Effector CD8-positive, alpha-beta T cell (primary cell): ENCODE results near the gene PEAR1.
"Not testable (repeated sequence)": the region's sequence is repeated elsewhere in the genome, so short reads cannot be mapped to it uniquely, and the experiment has no call there.

Experiments
- DNase-seq: peaks from one replicate; lab custom pipeline; 2025; lab: John Stamatoyannopoulos, UW

PEAR1 gene

DNA sequence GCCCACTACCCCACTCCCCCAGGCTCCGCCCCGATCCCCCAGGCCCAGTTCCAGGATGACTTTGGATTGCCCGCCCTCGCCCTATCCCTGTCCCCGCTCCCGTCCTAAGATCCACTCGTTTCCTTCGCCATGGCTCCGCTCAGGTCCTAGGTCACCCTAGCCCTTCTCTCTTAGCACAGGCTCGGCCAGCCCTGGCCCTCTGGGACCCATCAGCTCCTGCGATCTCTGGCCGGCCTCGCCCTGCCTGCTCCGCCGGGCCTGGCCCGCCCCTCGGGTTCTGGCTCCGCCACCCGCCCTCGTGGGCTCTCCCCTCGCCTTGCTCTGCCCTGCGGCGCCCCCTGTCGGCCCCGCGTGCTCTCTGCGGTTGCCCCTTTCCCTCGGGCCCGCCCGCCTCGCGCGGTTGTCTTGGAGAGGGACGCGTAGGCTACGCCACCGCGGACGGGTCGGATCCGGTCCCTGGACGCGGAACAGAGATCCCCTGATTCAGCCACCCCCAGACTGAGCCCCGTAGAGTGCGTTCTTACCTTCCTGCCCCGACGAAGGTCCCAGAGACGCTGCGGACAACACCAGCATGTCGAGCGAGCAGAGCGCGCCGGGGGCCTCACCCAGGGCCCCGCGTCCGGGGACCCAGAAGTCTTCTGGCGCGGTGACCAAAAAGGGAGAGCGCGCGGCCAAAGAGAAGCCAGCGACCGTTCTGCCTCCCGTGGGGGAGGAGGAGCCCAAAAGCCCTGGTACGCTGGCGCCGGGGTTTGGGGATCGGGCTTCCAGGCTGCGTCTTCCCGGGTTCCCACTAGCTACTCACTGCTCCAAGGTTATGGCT lies 26.9 kb downstream of the PEAR1 start, which contains the start of gene LRRC71:
LRRC71 (plus strand) TSS at position 400 of the 820 bp plus-strand sequence; CDS start at position 572, 172 bp downstream.
- peak; percentile 31 for DNase-seq

DNA sequence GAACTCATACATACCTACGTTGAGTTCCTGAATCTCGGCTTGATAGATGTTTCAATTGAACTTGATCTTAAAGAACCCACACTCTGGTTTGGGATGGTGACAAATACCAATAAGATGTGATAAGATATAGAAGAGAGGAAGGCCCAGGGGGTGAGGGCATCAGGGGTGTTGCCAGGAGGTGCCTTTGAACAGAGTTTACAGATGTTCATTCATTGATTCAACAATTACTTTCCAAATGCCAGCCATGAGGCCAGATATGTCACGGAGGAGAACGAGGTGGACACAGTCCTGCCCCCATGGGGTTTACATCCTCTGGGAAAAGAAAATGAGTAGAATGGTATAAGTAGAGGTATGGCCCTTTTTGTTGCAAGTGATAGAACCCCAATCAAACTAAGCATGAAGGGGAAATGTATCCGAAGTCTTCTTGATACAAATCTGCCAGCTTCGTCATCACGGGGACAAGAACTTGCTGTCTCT lies 27.6 kb downstream of the PEAR1 start:
- no peak for DNase-seq

DNA sequence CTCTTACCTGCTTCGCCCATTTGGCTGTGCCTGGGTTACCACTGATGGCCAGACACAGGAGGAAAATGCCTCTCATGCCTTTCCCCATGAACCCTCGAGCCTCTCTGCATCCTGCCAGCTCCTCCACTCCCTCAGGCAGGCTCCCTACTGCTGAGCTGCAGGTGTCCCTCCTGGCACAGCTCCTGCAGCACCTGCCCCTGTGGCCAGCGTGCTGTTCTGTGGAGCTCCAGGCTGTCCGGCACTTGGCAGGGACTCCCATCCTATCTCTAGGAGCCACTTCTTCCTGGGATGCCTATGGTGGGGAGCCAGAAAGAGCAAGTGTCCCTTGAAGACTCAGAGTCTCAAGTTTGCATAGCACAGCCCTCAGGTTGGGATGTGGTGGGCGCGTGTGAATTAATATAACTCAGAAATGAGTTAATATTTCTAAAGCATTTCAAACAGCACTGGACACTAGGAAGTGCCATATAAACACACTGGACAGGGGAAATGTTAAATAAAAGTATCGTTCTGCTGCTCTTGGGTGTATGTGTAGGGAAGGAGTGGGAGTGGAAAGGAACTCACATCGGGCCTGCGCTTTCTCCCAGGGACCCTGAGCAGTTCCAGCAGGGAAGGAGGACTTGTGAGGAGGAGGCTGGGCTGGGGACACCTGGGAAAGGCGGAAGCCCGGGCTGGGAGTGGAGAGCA lies 29.6 kb downstream of the PEAR1 start:
- no peak for DNase-seq

DNA sequence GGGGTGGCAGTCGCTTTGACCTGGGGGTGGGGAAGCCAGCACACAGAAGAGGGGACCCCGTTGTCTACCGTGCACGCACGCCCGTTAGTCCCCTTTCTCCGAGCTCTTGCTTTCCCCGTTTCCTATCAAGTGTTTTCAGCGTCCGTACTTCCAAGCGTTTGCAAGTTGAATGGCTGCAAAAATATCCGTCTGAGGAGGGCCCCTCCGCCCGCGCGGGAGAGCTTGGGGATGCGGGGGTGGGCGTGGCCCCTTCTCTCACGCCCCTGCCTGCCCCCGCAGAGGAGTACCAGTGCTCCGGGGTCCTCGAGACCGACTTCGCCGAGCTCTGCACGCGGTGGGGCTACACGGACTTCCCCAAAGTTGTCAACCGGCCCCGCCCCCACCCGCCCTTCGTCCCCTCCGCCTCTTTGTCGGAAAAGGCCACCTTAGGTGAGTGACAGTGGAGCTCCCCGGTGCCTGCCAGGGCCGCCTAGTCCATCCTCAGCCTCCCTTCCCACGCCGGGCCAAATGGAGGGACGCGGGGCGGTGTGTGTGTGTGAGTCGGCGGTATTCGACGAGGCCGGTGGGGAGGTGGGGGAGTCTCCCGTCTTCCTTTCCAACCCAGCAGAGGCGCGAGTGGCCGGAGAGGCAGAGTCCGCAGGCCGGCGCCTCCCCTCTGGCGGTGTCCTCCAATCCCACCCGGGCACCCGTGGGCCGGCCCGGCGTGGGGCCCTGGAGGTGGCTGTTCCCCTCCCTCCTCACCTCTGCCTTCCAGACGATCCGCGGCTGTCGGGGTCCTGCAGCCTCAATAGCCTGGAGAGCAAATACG lies 30.4 kb downstream of the PEAR1 start:
- no peak for DNase-seq

DNA sequence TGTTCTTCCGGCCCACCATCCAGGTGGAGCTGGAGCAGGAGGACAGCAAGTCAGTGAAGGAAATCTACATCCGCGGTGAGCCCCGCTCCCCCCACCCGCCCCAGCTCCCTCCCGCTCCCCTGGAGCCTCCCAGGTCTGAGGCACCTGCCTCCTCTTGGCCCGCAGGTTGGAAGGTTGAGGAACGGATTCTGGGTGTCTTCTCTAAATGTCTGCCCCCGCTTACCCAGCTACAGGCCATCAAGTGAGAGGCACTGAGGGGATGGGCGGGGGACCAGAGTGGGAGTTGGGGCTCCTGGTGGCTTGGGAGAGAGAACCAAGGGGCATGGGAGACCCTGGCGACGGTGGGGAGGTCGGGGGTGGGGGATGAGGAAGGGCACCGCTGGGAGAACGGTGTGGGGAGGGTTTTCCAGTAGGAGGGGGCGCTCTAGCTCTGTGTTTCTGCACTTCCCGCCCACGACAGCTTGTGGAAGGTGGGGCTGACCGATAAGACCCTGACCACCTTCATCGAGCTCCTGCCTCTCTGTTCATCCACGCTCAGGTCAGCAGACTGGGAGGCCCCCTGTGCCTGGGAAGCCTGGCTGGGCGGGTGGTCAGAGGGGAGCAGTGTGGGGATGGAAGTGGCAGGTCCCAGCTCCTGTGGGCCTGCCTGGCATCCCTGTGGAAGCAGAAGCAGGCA lies 31.1 kb downstream of the PEAR1 start:
- DNase-seq: no peak

DNA sequence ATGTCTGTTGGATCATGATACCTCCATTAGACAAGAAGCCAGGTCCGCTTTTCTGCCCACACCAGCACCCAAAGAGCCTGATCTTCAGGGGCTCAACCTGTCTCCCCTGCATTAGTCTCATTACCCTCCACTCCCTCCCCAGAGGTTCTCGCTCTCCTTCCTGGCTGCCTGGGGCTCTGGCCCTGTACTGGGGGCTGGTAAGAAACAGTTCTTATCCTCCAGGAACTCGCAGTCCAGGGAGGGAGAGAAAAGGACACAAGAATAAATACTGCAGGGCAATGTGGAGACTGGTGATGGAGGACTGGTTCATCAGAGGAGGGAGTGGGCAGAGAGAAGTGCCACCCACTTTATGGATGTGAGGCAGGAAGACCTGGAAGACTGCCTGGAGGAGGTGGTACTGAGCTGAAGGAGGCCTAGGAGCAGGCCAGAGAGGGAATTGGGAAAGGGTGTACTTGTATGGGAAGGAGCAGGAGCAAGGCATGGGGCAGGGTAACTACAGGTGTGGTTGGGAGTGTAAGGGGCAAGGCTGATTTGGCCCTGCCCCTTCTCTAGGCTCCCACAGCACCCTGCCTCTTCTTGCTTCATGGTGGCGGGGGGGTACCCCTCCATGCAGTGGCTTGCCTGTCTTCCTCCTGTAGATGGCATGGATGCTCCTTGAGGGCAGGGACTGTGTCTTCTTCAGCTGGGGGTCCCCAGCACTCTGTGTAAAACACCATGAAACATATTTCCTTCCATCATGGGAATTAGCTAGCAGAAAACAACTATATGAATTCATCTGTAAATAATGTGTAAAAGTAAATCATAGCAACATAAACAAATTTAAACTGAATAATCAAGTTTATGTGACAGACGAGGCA lies 31.9 kb downstream of the PEAR1 start:
- no peak for DNase-seq

DNA sequence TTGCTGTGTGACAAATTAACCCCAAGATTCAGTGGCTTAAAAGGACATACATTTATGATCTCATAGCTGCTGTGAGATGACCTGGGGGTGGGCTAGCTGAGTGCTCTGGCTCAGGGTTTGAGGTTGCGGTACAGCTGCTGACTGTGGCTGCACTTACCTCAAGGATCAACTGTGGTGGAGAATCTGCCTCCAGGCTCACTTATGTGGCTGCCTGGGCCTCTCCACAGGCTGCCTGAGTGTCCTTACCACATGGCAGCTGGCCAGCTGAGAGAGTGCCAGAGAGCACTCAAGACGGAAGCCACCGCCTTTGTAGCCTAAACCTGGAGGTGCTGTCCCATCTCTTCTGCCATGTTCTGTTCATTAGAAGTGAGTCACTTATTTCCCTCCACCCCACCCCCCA lies 32.7 kb downstream of the PEAR1 start:
- no peak for DNase-seq

DNA sequence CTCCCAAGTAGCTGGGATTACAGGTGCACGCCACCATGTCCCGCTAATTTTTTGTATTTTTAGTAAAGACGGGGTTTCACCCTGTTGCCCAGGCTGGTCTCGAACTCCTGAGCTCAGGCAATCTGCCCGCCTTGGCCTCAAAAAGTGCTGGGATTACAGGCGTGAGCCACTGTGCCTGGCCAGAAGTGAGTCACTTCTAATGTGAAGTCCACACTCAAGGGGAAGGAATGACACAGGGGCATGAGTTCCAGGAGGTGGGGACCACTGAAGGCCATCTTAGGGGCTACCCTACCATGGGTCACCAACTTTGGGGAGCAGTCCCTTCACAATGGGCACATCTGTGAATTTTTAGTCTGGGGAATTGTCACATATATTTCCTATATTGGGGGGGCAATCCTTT lies 33.2 kb downstream of the PEAR1 start:
- not testable (repeated sequence) for DNase-seq

DNA sequence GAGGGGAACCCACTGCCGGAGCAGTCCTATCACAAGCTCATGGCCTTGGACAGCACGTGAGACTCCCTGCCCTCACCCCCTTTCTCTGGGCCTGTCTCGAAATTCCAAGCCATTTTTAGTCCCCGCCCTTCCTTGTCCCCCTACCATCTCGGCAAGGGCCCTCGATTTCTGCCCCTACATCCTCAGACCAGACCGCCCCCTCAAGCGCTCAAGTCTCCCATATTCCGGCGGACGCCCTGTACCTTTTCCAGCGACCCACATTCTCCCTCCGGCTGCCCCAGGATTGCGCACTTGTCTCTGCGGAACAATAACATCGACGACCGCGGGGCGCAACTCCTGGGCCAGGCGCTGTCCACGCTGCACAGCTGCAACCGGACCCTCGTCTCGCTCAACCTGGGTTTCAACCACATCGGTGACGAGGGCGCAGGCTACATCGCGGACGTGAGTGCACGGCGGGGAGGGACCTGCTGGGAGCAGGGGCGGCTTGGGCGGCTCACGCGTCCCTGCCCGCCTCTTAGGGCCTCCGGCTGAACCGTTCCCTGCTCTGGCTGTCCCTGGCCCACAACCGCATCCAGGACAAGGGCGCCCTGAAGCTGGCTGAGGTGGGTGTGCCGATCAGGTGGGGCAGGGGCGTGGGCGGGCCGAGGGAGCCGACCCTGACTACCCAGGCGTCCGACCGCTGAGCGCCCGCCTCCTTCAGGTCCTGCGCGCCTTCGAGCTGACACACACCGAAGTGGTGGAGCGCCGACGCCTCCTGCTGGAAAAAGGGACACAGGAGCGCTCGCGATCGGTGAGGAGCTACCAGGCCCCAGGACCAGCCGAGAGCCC lies 33.9 kb downstream of the PEAR1 start:
- DNase-seq: peak; percentile 41

DNA sequence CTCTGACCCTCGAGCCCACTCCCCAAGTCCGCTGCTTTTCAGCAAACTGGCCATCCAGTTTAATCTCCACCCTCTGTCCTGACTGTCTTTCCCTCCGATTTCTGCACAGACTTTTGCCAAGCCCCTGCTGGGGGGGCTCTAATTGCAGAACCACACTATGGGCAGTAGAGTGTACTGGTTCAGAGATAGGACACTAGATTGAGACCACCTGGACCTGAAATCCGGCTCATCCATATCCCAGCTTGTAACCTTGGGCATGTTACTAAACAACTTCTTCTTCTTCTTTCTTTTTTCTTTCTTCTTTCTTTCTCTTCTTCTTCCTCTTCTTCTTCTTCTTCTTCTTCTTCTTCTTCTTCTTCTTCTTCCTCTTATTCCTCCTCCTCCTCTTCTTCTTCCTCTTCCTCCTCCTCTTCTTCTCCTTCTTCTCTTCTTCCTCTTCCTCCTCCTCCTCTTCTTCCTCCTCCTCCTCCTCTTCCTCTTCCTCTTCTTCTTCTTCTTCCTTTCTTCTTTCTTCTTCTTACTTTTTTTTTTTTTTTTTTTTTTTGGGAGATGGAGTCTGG lies 34.6 kb downstream of the PEAR1 start:
- no peak for DNase-seq

DNA sequence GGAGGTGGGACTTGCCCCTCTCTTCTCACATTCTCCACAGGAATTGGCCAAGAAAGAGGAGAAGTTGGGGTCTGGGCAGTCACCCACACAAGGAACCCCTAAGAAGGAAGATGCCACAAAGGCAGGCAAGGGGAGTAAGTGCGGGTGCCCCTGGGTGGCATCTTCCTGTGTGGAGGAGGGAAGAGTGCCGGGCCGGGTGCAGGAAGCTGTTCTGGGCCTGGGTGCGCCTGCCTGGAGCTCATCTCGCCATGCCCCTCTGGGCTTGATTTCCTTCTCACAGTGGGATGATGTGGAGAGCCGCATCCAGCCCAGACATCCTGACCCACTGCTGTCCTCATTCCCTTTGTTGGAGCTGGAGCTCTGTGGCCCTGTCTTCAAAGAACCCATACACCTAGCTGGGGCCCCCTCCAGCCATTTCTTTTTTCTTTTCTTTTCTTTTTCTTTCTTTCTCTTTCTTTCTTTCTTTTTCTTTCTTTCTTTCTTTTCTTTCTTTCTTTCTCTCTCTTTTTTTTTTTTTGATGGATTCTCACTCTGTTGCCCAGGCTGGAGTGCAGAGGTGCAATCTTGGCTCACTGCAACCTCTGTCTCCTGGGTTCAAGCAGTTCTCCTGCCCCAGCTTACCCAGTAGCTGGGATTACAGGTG lies 36.2 kb downstream of the PEAR1 start:
- no peak for DNase-seq

DNA sequence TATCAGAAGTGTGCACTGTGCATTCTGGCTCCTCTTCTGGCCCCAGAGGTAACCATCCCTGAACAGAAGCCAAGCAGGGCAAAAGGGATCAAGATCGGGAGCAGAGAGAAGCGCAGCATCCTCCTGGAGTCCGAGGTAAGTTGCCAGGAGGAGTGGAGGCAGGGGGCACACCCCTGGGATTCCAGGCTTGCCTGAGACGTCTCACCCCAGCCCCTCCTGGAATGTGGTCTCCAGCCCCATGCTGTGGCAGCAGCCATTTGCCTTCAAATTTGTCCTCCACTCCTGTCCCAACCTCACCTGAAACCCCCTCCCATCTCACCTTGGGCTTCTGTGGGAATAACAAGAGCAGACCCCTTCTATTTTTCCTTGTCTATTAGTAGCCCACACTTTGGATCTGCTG lies 37.0 kb downstream of the PEAR1 start:
- DNase-seq: no peak

DNA sequence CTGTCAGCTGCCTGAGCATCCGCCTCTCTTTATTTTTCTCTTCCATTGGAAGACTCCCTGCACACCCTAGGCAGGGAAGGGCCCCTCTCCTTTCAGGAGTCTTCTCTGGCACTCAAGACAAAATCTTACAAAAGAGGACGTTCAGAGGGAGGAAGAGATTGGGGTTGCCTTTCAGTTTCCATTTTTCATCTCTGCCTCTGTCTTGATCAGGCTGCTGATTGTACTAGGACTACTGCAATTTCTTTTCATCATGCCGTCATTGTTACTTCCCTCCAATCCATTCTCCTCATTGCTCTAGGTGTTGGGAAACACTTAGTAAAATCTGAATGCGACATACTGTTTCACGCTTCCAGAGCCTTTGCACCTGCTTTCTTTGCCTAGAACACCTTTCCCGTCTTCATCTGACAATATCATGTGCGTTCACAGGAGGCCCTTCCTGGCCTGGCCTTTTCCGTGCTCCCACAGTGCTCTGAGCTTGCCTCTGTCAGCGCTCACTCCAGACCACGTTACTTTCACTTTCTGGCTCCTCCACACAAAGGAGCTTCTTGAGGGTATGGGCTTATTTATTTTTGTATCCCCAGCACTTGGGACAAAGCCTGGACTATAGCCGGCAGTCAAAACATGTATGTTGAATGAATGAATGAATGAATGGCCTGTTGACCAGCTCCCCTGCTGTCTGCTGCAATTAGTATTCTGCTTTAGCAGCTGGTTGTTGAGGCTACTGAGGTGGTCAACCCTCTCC lies 37.9 kb downstream of the PEAR1 start:
- DNase-seq: no peak

DNA sequence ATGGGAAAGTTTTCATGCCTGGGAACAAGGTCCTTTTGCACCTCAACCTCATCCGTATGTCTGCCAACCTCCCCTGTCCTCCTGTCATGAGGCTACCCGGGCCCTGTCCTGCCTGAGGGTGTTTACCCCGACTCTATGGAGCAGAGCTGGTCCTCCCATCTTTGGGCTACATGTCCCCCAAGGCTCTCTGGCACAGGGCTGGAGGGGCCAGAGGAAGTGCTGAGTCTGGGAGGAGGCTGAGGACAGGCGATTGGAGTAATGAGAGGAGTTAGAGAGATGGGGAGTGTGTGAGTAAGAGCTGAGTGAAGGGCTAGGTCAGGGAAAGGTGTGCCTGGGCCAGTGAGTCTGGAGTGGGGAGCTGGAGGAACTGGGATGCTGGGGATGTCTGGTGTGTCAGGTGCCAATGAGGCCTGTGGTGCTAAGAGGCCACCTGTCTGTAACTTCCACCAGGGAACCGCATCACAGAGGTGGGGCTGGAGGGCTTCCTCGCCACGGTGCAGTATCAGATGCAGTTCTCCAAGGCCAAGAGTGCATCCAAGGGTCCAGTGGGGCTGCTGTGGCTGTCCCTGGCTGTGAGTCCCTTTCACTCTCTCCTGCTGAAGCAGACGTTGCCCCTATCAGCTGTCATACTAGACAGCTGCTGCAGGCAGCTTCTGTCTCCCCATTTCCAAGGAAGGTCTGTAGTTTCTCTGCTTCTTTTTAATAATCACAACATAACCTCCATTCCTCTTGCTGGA lies 38.6 kb downstream of the PEAR1 start:
- DNase-seq: no peak

DNA sequence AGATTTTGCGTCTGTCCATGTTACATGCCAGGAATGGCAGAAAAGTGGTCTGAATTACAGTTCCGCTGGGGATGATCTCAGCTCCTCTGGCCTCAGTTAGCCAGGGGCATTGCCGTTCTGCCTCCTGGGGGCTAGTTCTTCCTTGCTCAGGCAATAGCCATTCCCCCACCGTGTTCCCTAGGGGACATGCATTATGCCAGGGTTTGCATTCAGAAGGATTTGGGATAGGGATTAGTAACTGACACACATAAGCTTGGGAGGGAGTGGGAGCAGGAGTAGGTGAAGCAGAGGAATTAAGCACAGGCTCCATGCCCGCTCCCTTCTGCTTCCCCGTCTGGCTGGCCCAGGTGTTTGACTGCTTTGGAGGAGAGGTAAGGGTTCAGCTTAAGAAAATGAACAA lies 39.6 kb downstream of the PEAR1 start:
- no peak for DNase-seq

DNA sequence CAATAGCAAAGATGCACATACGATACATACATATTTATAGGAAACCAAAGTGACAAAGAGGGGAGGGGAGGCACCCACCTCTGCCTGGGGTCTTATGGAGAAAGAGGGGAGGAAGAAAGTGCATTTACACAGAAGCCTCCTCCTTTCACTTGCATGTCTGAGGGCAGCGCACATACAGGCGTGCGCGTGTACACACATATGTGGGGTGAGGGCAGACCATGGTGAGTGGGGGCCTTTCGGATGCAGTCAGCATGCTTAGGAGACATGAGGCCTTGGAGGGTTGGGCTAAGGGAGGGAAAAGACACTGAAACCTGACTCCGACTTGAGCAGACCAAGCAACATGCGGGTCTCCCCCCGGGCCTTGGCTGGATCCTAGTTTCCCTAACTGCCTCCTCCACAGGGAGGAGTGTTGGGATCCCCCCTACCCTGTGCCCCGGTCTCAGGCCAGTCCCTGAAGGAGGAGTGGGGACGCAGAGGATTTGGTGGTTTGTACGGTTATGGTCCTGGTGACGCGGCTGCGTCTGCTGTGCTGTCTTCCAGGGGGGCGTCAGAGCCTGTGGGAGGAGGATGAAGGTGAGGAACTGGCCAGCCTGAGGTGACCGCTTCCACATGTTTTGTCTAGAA lies 42.1 kb downstream of the PEAR1 start:
- no peak for DNase-seq

DNA sequence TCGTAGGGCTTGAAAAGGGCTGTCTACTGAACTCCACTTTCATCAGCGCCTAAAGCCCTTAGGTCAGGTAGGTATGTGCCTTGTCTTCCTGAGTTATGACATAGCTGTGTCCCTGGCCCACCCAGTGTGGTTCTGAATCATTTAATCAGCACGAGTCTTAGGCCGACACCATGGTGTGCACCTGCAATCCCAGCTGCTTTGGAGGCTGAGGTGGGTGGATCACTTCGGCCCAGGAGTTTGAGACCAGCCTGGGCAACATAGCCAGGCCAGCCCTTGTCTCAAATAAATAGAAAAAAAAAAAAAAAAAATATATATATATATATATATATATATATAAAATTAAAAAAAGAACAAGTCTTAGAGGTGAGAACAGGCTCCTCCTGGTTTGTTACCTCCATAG lies 42.7 kb downstream of the PEAR1 start:
- no peak for DNase-seq
